ENCODE data around the gene MSL1. TPM values are rescaled to one million over a fixed set of nuclear protein-coding genes. Genes with fewer than 3 reads are reported as not detected.

MSL1 gene
- total RNA-seq, 3 donors from 2014 or later (not counting 1 experiment from before 2014, with no cell fraction given): 99.0 to 124 (median 110) TPM

- H3K4me3 Mint-ChIP-seq: no peak overlapping the region
- 92% methylated on average over 6 of the region's 6 CpGs for WGBS (ENCODE audit: insufficient coverage)
- H3K4me3 ChIP-seq (ENCODE audit: low read length): no peak overlapping the region
- intact Hi-C loops (cut with micrococcal nuclease): no loop called here
- no peaks in the 10 kb centered on the region for H3K27me3 ChIP-seq (ENCODE audit: control insufficient read depth, insufficient read depth, low read length)
- H3K27ac Mint-ChIP-seq: peak overlapping the region in 1 of 2 donors; percentile 58
- H3K9me3 ChIP-seq (ENCODE audit: control insufficient read depth, insufficient read depth, low read length): no peaks in the 10 kb centered on the region
- H3K27ac ChIP-seq (ENCODE audit: low read length): no peak overlapping the region
- H3K36me3 ChIP-seq (ENCODE audit: control insufficient read depth, insufficient read depth, low read length): peaks cover 59% of the 10 kb centered on the region
- TF ChIP-seq CTCF (IDR thresholded peaks at IDR 0.05): no peak
- no peaks in the 10 kb centered on the region for H3K4me1 ChIP-seq (ENCODE audit: control insufficient read depth, insufficient read depth, low read length)
- no peaks in the 10 kb centered on the region for H3K27me3 Mint-ChIP-seq (ENCODE audit: low read depth in 2 of 2)
- no peak for ATAC-seq
- DNase-seq: no peak
- H3K36me3 Mint-ChIP-seq: peaks cover 12% of the 10 kb centered on the region
- H3K4me1 Mint-ChIP-seq: peaks cover 0 to 21% of the 10 kb centered on the region in 2 donors
- H3K9me3 Mint-ChIP-seq: no peaks in the 10 kb centered on the region
These were observed 34.5 kb upstream of the MSL1 start for GRCh38 chr17:40087049-40087794.

GRCh38 chr17:40087903-40088718 lies 33.7 kb upstream of the MSL1 start:
- no peak for DNase-seq
- no peak overlapping the region for H3K4me3 Mint-ChIP-seq
- no peaks in the 10 kb centered on the region for H3K27me3 Mint-ChIP-seq (ENCODE audit: low read depth in 2 of 2)
- H3K36me3 Mint-ChIP-seq: peaks cover 12% of the 10 kb centered on the region
- H3K9me3 Mint-ChIP-seq: no peaks in the 10 kb centered on the region
- intact Hi-C loops (cut with micrococcal nuclease): no loop called here
- H3K27ac Mint-ChIP-seq: peak overlapping the region in 1 of 2 donors; percentile 58
- Histone ChIP-seq H3K27me3 (ENCODE audit: control insufficient read depth, insufficient read depth, low read length) (no peaks in the 10 kb centered on the region), H3K36me3 (ENCODE audit: control insufficient read depth, insufficient read depth, low read length) (peaks cover 61% of the 10 kb centered on the region), H3K4me1 (ENCODE audit: control insufficient read depth, insufficient read depth, low read length) (no peaks in the 10 kb centered on the region), H3K4me3 (ENCODE audit: low read length) (no peak overlapping the region), H3K27ac (ENCODE audit: low read length) (no peak overlapping the region), H3K9me3 (ENCODE audit: control insufficient read depth, insufficient read depth, low read length) (no peaks in the 10 kb centered on the region)
- 97% methylated on average over 28 of the region's 28 CpGs for WGBS (ENCODE audit: insufficient coverage)
- peaks cover 0 to 21% of the 10 kb centered on the region in 2 donors for H3K4me1 Mint-ChIP-seq
- no peak for TF ChIP-seq CTCF (IDR thresholded peaks at IDR 0.05)
- no peak for ATAC-seq

GRCh38 chr17:40089077-40089895 lies 32.5 kb upstream of the MSL1 start:
- H3K27ac ChIP-seq (ENCODE audit: low read length): no peak overlapping the region
- intact Hi-C loops (cut with micrococcal nuclease): no loop called here
- H3K4me3 ChIP-seq (ENCODE audit: low read length): no peak overlapping the region
- peaks cover 12% of the 10 kb centered on the region for H3K36me3 Mint-ChIP-seq
- no peak for ATAC-seq
- no peak for DNase-seq
- H3K36me3 ChIP-seq (ENCODE audit: control insufficient read depth, insufficient read depth, low read length): peaks cover 61% of the 10 kb centered on the region
- H3K27me3 Mint-ChIP-seq (ENCODE audit: low read depth in 2 of 2): no peaks in the 10 kb centered on the region
- no peaks in the 10 kb centered on the region for H3K9me3 ChIP-seq (ENCODE audit: control insufficient read depth, insufficient read depth, low read length)
- TF ChIP-seq CTCF (IDR thresholded peaks at IDR 0.05): no peak
- H3K9me3 Mint-ChIP-seq: no peaks in the 10 kb centered on the region
- peaks cover 0 to 31% of the 10 kb centered on the region in 2 donors for H3K4me1 Mint-ChIP-seq
- no peaks in the 10 kb centered on the region for H3K27me3 ChIP-seq (ENCODE audit: control insufficient read depth, insufficient read depth, low read length)
- H3K4me1 ChIP-seq (ENCODE audit: control insufficient read depth, insufficient read depth, low read length): no peaks in the 10 kb centered on the region
- no peak overlapping the region for H3K4me3 Mint-ChIP-seq
- peak overlapping the region in 1 of 2 donors; percentile 54 for H3K27ac Mint-ChIP-seq
- WGBS (ENCODE audit: insufficient coverage): 93% methylated on average over 19 of the region's 26 CpGs
